ENCODE measurements around the gene SENP8. TPM values are rescaled to one million over a fixed set of nuclear protein-coding genes. Genes with fewer than 3 reads are reported as not detected.
"Not testable (repeated sequence)": the region's sequence is repeated elsewhere in the genome, so short reads cannot be mapped to it uniquely, and the experiment has no call there.

SENP8 gene
- polyA plus RNA-seq, 4 donors: 0.81 to 3.9 (median 1.4) TPM

- not testable (repeated sequence) for FAIRE-seq; H3K9me3 ChIP-seq (ENCODE audit: control insufficient read depth in 2 of 2, insufficient read depth in 1 of 2, low read depth in 1 of 2, low read length in 1 of 2); H3K27ac ChIP-seq (ENCODE audit: low read depth in 1 of 3, low read length in 2 of 3); DNase-seq; H3K27me3 ChIP-seq (ENCODE audit: control insufficient read depth in 3 of 3, insufficient read depth in 3 of 3, low read length in 3 of 3); H3K4me3 ChIP-seq (ENCODE audit: low read depth in 1 of 3, low read length in 3 of 3); H3K4me1 ChIP-seq (ENCODE audit: control insufficient read depth in 3 of 3, insufficient read depth in 2 of 3, low read depth in 1 of 3, low read length in 2 of 3)
- 95 to 98% (median 97%) methylated on average over 7 to 30 of the region's 33 CpGs for WGBS, 3 donors
- H3K36me3 ChIP-seq (ENCODE audit: control insufficient read depth in 3 of 3, insufficient read depth in 2 of 3, low read depth in 1 of 3, low read length in 3 of 3): peaks cover 0 to 10% (median 0%) of the 10 kb centered on the region in 3 donors
Measured at GRCh38 chr15:72100551-72100950, 17.7 kb upstream of the SENP8 start.

DNA sequence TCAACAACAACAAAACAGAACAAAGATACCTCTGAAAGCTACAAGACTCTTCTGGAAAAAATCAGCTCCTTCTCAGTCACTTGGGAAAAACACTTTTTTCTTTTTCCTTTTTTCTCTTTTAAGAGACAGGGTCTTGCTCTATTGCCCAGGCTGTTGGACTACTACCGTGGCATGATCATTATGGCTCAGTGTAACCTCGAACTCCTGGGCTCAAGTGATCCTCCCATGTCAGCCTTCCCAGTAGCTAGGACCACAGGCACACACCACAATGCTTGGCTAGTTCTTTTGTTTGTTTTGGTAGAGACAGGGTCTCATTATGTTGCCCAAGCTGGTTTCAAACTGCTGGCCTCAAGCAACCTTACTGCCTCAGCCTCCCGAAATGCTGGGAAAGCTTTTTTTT lies 13.1 kb upstream of the SENP8 start:
- H3K36me3 ChIP-seq (ENCODE audit: control insufficient read depth in 3 of 3, insufficient read depth in 2 of 3, low read depth in 1 of 3, low read length in 3 of 3): peaks cover 0 to 3% (median 0%) of the 10 kb centered on the region in 3 donors
- 95 to 100% (median 96%) methylated on average over 3 of the region's 3 CpGs for WGBS, 3 donors

GRCh38 chr15:72106068-72106467 lies 12.1 kb upstream of the SENP8 start:
- Histone ChIP-seq H3K9me3 (ENCODE audit: control insufficient read depth in 2 of 2, insufficient read depth in 1 of 2, low read depth in 1 of 2, low read length in 1 of 2) (no peaks in the 10 kb centered on the region), H3K27ac (ENCODE audit: low read depth in 1 of 3, low read length in 2 of 3) (no peak overlapping the region), H3K36me3 (ENCODE audit: control insufficient read depth in 3 of 3, insufficient read depth in 2 of 3, low read depth in 1 of 3, low read length in 3 of 3) (peaks cover 0 to 3% (median 0%) of the 10 kb centered on the region in 3 donors), H3K4me3 (ENCODE audit: low read depth in 1 of 3, low read length in 3 of 3) (no peak overlapping the region), H3K27me3 (ENCODE audit: control insufficient read depth in 3 of 3, insufficient read depth in 3 of 3, low read length in 3 of 3) (no peaks in the 10 kb centered on the region), H3K4me1 (ENCODE audit: control insufficient read depth in 3 of 3, insufficient read depth in 2 of 3, low read depth in 1 of 3, low read length in 2 of 3) (no peaks in the 10 kb centered on the region)
- 94 to 99% (median 99%) methylated on average over 2 of the region's 2 CpGs for WGBS, 3 donors
- FAIRE-seq (no peak), DNase-seq (no peak)

More for the DNA sequence above, 13.1 kb upstream of the SENP8 start:
- FAIRE-seq (no peak), DNase-seq (no peak)
- H3K4me3 ChIP-seq (ENCODE audit: low read depth in 1 of 3, low read length in 3 of 3): no peak overlapping the region
- no peaks in the 10 kb centered on the region for H3K4me1 ChIP-seq (ENCODE audit: control insufficient read depth in 3 of 3, insufficient read depth in 2 of 3, low read depth in 1 of 3, low read length in 2 of 3)
- no peaks in the 10 kb centered on the region for H3K27me3 ChIP-seq (ENCODE audit: control insufficient read depth in 3 of 3, insufficient read depth in 3 of 3, low read length in 3 of 3)
- H3K9me3 ChIP-seq (ENCODE audit: control insufficient read depth in 2 of 2, insufficient read depth in 1 of 2, low read depth in 1 of 2, low read length in 1 of 2): no peaks in the 10 kb centered on the region
- H3K27ac ChIP-seq (ENCODE audit: low read depth in 1 of 3, low read length in 2 of 3): no peak overlapping the region

GRCh38 chr15:72110355-72110754 lies 7.8 kb upstream of the SENP8 start:
- no peak overlapping the region for H3K27ac ChIP-seq (ENCODE audit: low read depth in 1 of 3, low read length in 2 of 3)
- no peak for FAIRE-seq
- DNase-seq: no peak
- H3K4me3 ChIP-seq (ENCODE audit: low read depth in 1 of 3, low read length in 3 of 3): no peak overlapping the region
- H3K4me1 ChIP-seq (ENCODE audit: control insufficient read depth in 3 of 3, insufficient read depth in 2 of 3, low read depth in 1 of 3, low read length in 2 of 3): peaks cover 0 to 1% (median 0%) of the 10 kb centered on the region in 3 donors
- no peaks in the 10 kb centered on the region for H3K36me3 ChIP-seq (ENCODE audit: control insufficient read depth in 3 of 3, insufficient read depth in 2 of 3, low read depth in 1 of 3, low read length in 3 of 3)
- H3K9me3 ChIP-seq (ENCODE audit: control insufficient read depth in 2 of 2, insufficient read depth in 1 of 2, low read depth in 1 of 2, low read length in 1 of 2): no peaks in the 10 kb centered on the region
- no peaks in the 10 kb centered on the region for H3K27me3 ChIP-seq (ENCODE audit: control insufficient read depth in 3 of 3, insufficient read depth in 3 of 3, low read length in 3 of 3)
- 94 to 95% (median 95%) methylated on average over 3 of the region's 3 CpGs for WGBS, 3 donors

DNA sequence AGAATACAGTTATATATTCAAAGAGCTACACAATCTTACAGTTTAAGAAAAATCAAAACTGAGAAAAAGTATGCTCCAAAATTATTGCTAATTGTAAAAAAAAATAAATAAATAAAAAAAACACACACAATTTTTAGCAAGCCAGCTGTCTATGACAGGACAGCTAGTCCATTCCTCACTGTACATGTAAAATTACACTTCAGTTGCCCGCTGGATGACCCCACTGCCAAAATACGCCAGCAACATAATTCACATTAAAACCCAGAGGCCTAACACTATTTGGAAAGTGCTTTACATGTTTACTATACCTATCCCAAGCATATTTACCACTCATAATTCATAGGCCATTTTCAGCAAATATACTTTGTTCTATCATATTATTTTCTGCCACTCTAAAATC lies 6.1 kb upstream of the SENP8 start:
- Histone ChIP-seq H3K9me3 (ENCODE audit: control insufficient read depth in 2 of 2, insufficient read depth in 1 of 2, low read depth in 1 of 2, low read length in 1 of 2) (no peaks in the 10 kb centered on the region), H3K27ac (ENCODE audit: low read depth in 1 of 3, low read length in 2 of 3) (no peak overlapping the region), H3K4me3 (ENCODE audit: low read depth in 1 of 3, low read length in 3 of 3) (no peak overlapping the region), H3K4me1 (ENCODE audit: control insufficient read depth in 3 of 3, insufficient read depth in 2 of 3, low read depth in 1 of 3, low read length in 2 of 3) (peaks cover 0 to 2% (median 0%) of the 10 kb centered on the region in 3 donors), H3K27me3 (ENCODE audit: control insufficient read depth in 3 of 3, insufficient read depth in 3 of 3, low read length in 3 of 3) (no peaks in the 10 kb centered on the region), H3K36me3 (ENCODE audit: control insufficient read depth in 3 of 3, insufficient read depth in 2 of 3, low read depth in 1 of 3, low read length in 3 of 3) (no peaks in the 10 kb centered on the region)
- WGBS, 3 donors: 80 to 90% (median 84%) methylated on average over 2 of the region's 2 CpGs
- no peak for DNase-seq
- no peak for FAIRE-seq

DNA sequence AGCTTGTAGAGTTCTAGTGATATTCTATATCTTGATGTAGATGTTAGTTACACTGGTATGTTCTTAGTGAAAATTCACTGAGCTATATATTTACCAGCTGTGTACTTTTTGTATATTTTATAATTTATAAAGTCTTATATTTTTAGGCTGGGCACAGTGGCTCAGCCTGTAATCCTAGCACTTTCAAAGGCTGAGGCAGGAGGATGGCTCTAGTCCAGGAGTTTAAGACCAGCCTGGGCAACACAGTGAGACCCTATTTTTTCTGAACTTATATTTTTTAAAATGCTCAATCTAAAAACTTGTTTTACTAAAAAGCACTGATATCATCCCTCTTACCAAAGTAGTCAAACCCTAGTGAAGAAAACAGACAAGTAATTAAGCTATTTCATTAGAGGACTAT lies 5.4 kb upstream of the SENP8 start:
- Histone ChIP-seq H3K36me3 (ENCODE audit: control insufficient read depth in 3 of 3, insufficient read depth in 2 of 3, low read depth in 1 of 3, low read length in 3 of 3) (no peaks in the 10 kb centered on the region), H3K9me3 (ENCODE audit: control insufficient read depth in 2 of 2, insufficient read depth in 1 of 2, low read depth in 1 of 2, low read length in 1 of 2) (no peaks in the 10 kb centered on the region), H3K27me3 (ENCODE audit: control insufficient read depth in 3 of 3, insufficient read depth in 3 of 3, low read length in 3 of 3) (no peaks in the 10 kb centered on the region), H3K27ac (ENCODE audit: low read depth in 1 of 3, low read length in 2 of 3) (no peak overlapping the region), H3K4me1 (ENCODE audit: control insufficient read depth in 3 of 3, insufficient read depth in 2 of 3, low read depth in 1 of 3, low read length in 2 of 3) (peaks cover 0 to 2% (median 0%) of the 10 kb centered on the region in 3 donors), H3K4me3 (ENCODE audit: low read depth in 1 of 3, low read length in 3 of 3) (no peak overlapping the region)
- DNase-seq (no peak), FAIRE-seq (no peak)

GRCh38 chr15:72113347-72114031 lies 4.7 kb upstream of the SENP8 start:
- Histone ChIP-seq H3K9me3 (ENCODE audit: control insufficient read depth in 2 of 2, insufficient read depth in 1 of 2, low read depth in 1 of 2, low read length in 1 of 2) (no peaks in the 10 kb centered on the region), H3K27ac (ENCODE audit: low read depth in 1 of 3, low read length in 2 of 3) (no peak overlapping the region), H3K36me3 (ENCODE audit: control insufficient read depth in 3 of 3, insufficient read depth in 2 of 3, low read depth in 1 of 3, low read length in 3 of 3) (no peaks in the 10 kb centered on the region), H3K27me3 (ENCODE audit: control insufficient read depth in 3 of 3, insufficient read depth in 3 of 3, low read length in 3 of 3) (no peaks in the 10 kb centered on the region), H3K4me1 (ENCODE audit: control insufficient read depth in 3 of 3, insufficient read depth in 2 of 3, low read depth in 1 of 3, low read length in 2 of 3) (peaks cover 0 to 2% (median 0%) of the 10 kb centered on the region in 3 donors), H3K4me3 (ENCODE audit: low read depth in 1 of 3, low read length in 3 of 3) (no peak overlapping the region)
- FAIRE-seq: no peak
- no peak for DNase-seq
- 84 to 86% (median 86%) methylated on average over 4 of the region's 4 CpGs for WGBS, 3 donors

- Histone ChIP-seq H3K27me3 (ENCODE audit: control insufficient read depth in 3 of 3, insufficient read depth in 3 of 3, low read length in 3 of 3) (no peaks in the 10 kb centered on the region), H3K9me3 (ENCODE audit: control insufficient read depth in 2 of 2, insufficient read depth in 1 of 2, low read depth in 1 of 2, low read length in 1 of 2) (no peaks in the 10 kb centered on the region), H3K36me3 (ENCODE audit: control insufficient read depth in 3 of 3, insufficient read depth in 2 of 3, low read depth in 1 of 3, low read length in 3 of 3) (no peaks in the 10 kb centered on the region), H3K4me1 (ENCODE audit: control insufficient read depth in 3 of 3, insufficient read depth in 2 of 3, low read depth in 1 of 3, low read length in 2 of 3) (peaks cover 0 to 4% (median 0%) of the 10 kb centered on the region in 3 donors), H3K4me3 (ENCODE audit: low read depth in 1 of 3, low read length in 3 of 3) (peak overlapping the region; percentile 56 to 90 (median 84)), H3K27ac (ENCODE audit: low read depth in 1 of 3, low read length in 2 of 3) (peak overlapping the region; percentile 27 to 96 (median 88))
- DNase-seq (peak; percentile 34 to 63), FAIRE-seq (no peak)
- WGBS, 3 donors: 1 to 2% (median 2%) methylated on average over 23 to 24 of the region's 24 CpGs
Measured at GRCh38 chr15:72116731-72117485, 1.3 kb upstream of the SENP8 start.

Data from small intestine (tissue), 7 donors.